ENCODE measurements around the gene TMEM45A. TPM values are rescaled to one million over a fixed set of nuclear protein-coding genes. Genes with fewer than 3 reads are reported as not detected.

TMEM45A gene
- total RNA-seq, 4 donors from 2014 or later = 3.5 to 7.0 (median 4.1) TPM

DNA sequence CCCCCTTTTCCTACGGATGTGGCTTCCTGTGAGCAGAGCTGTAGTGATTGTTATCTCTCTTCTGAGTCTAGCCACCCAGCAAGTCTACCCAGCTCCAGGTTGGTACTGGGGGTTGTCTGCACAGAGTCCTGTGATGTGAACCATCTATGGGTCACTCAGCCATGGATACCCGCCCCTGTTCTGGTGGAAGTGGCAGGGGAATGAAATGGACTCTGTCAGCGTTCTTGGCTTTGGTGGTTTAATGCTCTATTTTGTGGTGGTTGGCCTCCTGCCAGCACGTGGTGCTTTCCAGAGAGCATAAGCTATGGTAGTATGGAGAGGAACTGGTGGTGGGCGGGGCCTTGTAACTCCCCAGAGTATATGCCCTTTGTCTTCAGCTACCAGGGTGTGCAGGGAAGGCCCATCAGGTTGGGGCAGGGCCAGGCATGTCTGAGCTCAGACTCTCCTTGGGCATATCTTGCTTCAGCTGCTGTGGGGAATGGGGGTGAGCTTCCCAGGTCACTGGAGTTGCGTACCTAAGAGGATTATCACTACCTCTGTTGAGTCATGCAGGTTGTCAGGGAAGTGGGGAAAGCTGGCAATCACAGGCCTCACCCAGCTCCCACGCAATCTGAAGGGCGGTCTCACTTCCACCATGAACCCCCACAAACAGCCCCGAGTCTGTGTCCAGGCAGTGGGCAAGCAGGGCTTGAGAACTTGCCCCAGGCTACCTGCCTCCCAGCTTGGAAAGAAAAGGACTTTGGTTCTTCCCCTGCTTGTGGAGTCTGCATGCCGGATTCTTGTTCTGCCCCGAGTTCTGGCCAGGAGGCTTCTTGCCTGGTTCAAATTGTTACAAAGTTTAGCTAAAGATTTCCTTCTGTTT lies 108.0 kb downstream of the TMEM45A start:
- in situ Hi-C loops (cut with MboI; ENCODE audit: low sequenced_read_pairs in 4 of 4) (no loop called here), intact Hi-C loops (cut with DNase I; ENCODE audit: low total_unique reads) (no loop called here)
- Histone ChIP-seq H3K36me3 (no peaks in the 10 kb centered on the region), H3K9me3 (no peaks in the 10 kb centered on the region), H3K4me1 (no peaks in the 10 kb centered on the region), H3K4me3 (no peak overlapping the region), H3K27ac (no peak overlapping the region), H3K27me3 (no peaks in the 10 kb centered on the region)
- ATAC-seq (no peak), DNase-seq (no peak)
- TF ChIP-seq CTCF (IDR thresholded peaks at IDR 0.05 in 4 of 5, conservative IDR thresholded peaks at IDR 0.05 in 1 of 5) = no peak
- TF ChIP-seq POLR2A (IDR thresholded peaks at IDR 0.05) = no peak

GRCh38 chr3:100602506-100603444 lies 110.4 kb downstream of the TMEM45A start:
- Histone ChIP-seq H3K4me1 (no peaks in the 10 kb centered on the region), H3K27ac (no peak overlapping the region), H3K4me3 (peak overlapping the region in 1 of 4 donors; percentile 9), H3K27me3 (no peaks in the 10 kb centered on the region), H3K9me3 (no peaks in the 10 kb centered on the region), H3K36me3 (no peaks in the 10 kb centered on the region)
- ATAC-seq (no peak), DNase-seq (no peak)
- intact Hi-C loops (cut with DNase I; ENCODE audit: low total_unique reads) (no loop called here), in situ Hi-C loops (cut with MboI; ENCODE audit: low sequenced_read_pairs in 4 of 4) (no loop called here)
- no peak for TF ChIP-seq CTCF (IDR thresholded peaks at IDR 0.05 in 4 of 5, conservative IDR thresholded peaks at IDR 0.05 in 1 of 5)
- no peak for TF ChIP-seq POLR2A (IDR thresholded peaks at IDR 0.05)

GRCh38 chr3:100603469-100603868 lies 111.0 kb downstream of the TMEM45A start:
- no peak for DNase-seq
- H3K4me3 ChIP-seq = no peak overlapping the region
- H3K4me1 ChIP-seq = no peaks in the 10 kb centered on the region
- H3K36me3 ChIP-seq = no peaks in the 10 kb centered on the region
- H3K27me3 ChIP-seq = no peaks in the 10 kb centered on the region
- no peak overlapping the region for H3K27ac ChIP-seq
- TF ChIP-seq CTCF (IDR thresholded peaks at IDR 0.05 in 4 of 5, conservative IDR thresholded peaks at IDR 0.05 in 1 of 5) (peak in 1 of 5 experiments; percentile 17), POLR2A (IDR thresholded peaks at IDR 0.05) (no peak)
- in situ Hi-C loops (cut with MboI; ENCODE audit: low sequenced_read_pairs in 4 of 4) = no loop called here
- no peak for ATAC-seq
- intact Hi-C loops (cut with DNase I; ENCODE audit: low total_unique reads) = no loop called here
- H3K9me3 ChIP-seq = no peaks in the 10 kb centered on the region

- in situ Hi-C loops (cut with MboI; ENCODE audit: low sequenced_read_pairs in 4 of 4) (no loop called here), intact Hi-C loops (cut with DNase I; ENCODE audit: low total_unique reads) (no loop called here)
- no peak for ATAC-seq
- Histone ChIP-seq H3K9me3 (no peaks in the 10 kb centered on the region), H3K27ac (no peak overlapping the region), H3K4me1 (no peaks in the 10 kb centered on the region), H3K4me3 (no peak overlapping the region), H3K27me3 (peaks cover 0 to 6% (median 0%) of the 10 kb centered on the region in 3 donors), H3K36me3 (no peaks in the 10 kb centered on the region)
- DNase-seq = no peak
- TF ChIP-seq CTCF (IDR thresholded peaks at IDR 0.05 in 4 of 5, conservative IDR thresholded peaks at IDR 0.05 in 1 of 5) (no peak), POLR2A (IDR thresholded peaks at IDR 0.05) (no peak)
Measured at GRCh38 chr3:100605358-100605757, 112.9 kb downstream of the TMEM45A start.
